Measurements from ENCODE around the gene IL17RD. TPM values are rescaled to one million over a fixed set of nuclear protein-coding genes. Genes with fewer than 3 reads are reported as not detected.

The IL17RD gene
- total RNA-seq, 4 donors from 2014 or later = 0.98 to 5.8 (median 3.4) TPM

- TF ChIP-seq CTCF (IDR thresholded peaks at IDR 0.05; ENCODE audit: low read depth) = no peak
These were observed 22.8 kb downstream of the IL17RD start for GRCh38 chr3:57142411-57142723.

- TF ChIP-seq CTCF (IDR thresholded peaks at IDR 0.05; ENCODE audit: low read depth) = no peak
These were observed 23.3 kb downstream of the IL17RD start for GRCh38 chr3:57141719-57142410.

GRCh38 chr3:57140894-57141293 is 24.3 kb downstream of the IL17RD start:
- no peak for TF ChIP-seq CTCF (IDR thresholded peaks at IDR 0.05; ENCODE audit: low read depth)

GRCh38 chr3:57135964-57136719 is 29.0 kb downstream of the IL17RD start:
- TF ChIP-seq CTCF (IDR thresholded peaks at IDR 0.05; ENCODE audit: low read depth) = no peak

GRCh38 chr3:57133157-57133556 is 32.0 kb downstream of the IL17RD start:
- TF ChIP-seq CTCF (IDR thresholded peaks at IDR 0.05; ENCODE audit: low read depth) = no peak

GRCh38 chr3:57132674-57133073 is 32.5 kb downstream of the IL17RD start:
- TF ChIP-seq CTCF (IDR thresholded peaks at IDR 0.05; ENCODE audit: low read depth) = no peak

- TF ChIP-seq CTCF (IDR thresholded peaks at IDR 0.05; ENCODE audit: low read depth) = no peak
These were observed 34.0 kb downstream of the IL17RD start for GRCh38 chr3:57131210-57131588.

Measured in subcutaneous adipose tissue (tissue), 4 donors.